Panc1 (cell line): ENCODE results near the gene ALPK3. TPM values are rescaled to one million over a fixed set of nuclear protein-coding genes. Genes with fewer than 3 reads are reported as not detected.

Experiments used
- ATAC-seq: fragments of 200-7000 bp; cut with Tn5 transposase; 2 replicates; pipeline ENCODE4 v1.9.1; 2020; ENCODE audit warnings: mild to moderate bottlenecking, moderate library complexity
- BruUV-seq: library from RNA; stranded (reverse); fragments of 400-500 nt; replicated peaks from 2 replicates; lab custom pipeline; 2021; lab: Mats Ljungman, UMichigan
- CTCF ChIA-PET: fragments of 300-600 bp; sonication (Branson Sonifier 250); formaldehyde crosslinking; loops from one replicate; lab custom pipeline; 2022; ENCODE audit warnings: antibody characterized with exemption; lab: Charles Lee
- POLR2A ChIA-PET: fragments of 300-600 bp; sonication (Branson Sonifier 250); formaldehyde crosslinking; loops from one replicate; lab custom pipeline; 2022; ENCODE audit warnings: antibody characterized with exemption; lab: Charles Lee
- DNase-seq: peaks from one replicate; pipeline ENCODE4 v3.0.0-alpha.2; 2010; ENCODE audit warnings: low read depth, low spot score
- H3K27ac ChIP-seq: 2 replicates; pipeline ENCODE4 v1.5.1; 2011; ENCODE audit warnings: mild to moderate bottlenecking, low read length, inconsistent platforms
- H3K27me3 ChIP-seq: fragments of 200-500 bp; sonication (Bioruptor generic); 2 replicates; pipeline ENCODE4 v1.6.0; 2014; ENCODE audit warnings: low read length, inconsistent platforms; ENCODE audit not compliant: control insufficient read depth, insufficient read depth
- H3K36me3 ChIP-seq: fragments of 200-500 bp; sonication (Bioruptor generic); 2 replicates; pipeline ENCODE4 v1.5.1; 2014; ENCODE audit warnings: inconsistent platforms, mild to moderate bottlenecking, low read length, moderate library complexity; ENCODE audit not compliant: control insufficient read depth, insufficient read depth
- H3K4me1 ChIP-seq: 2 replicates; pipeline ENCODE4 v1.5.1; 2011; ENCODE audit warnings: inconsistent platforms, mild to moderate bottlenecking, low read length, moderate library complexity; ENCODE audit not compliant: control insufficient read depth, insufficient read depth
- H3K4me3 ChIP-seq, 2 experiments: 2 replicates each; pipeline ENCODE4 v1.5.1; 2011 to 2012; ENCODE audit warnings: low read depth in 2 of 2, low read length in 2 of 2, mild to moderate bottlenecking in 2 of 2, inconsistent platforms in 1 of 2, moderate library complexity in 1 of 2
- H3K9me3 ChIP-seq: fragments of 200-500 bp; sonication (Bioruptor generic); 2 replicates; pipeline ENCODE4 v1.5.1; 2014; ENCODE audit warnings: low read depth, mild to moderate bottlenecking, inconsistent platforms, low read length, moderate library complexity; ENCODE audit not compliant: control insufficient read depth, insufficient read depth
- CTCF ChIP-seq: fragments of 450-650 bp; IDR thresholded peaks from 2 replicates; pipeline ENCODE4 v1.5.1; 2017; ENCODE audit warnings: mild to moderate bottlenecking
- POLR2AphosphoS5 ChIP-seq: IDR thresholded peaks from 2 replicates; pipeline ENCODE4 v1.6.1; 2012; ENCODE audit warnings: mild to moderate bottlenecking, low read depth, low read length, moderate library complexity
- REST ChIP-seq, 2 experiments: IDR thresholded peaks; 2 replicates each; pipeline ENCODE4 v1.6.1; 2011 to 2012; ENCODE audit warnings: low read depth in 2 of 2, control low read depth in 1 of 2, low read length in 1 of 2, mild to moderate bottlenecking in 1 of 2, moderate library complexity in 1 of 2; ENCODE audit not compliant: insufficient read depth in 1 of 2
- SIN3A ChIP-seq: IDR thresholded peaks from 2 replicates; pipeline ENCODE4 v1.6.1; 2012; ENCODE audit warnings: low read depth, mild to moderate bottlenecking, low read length, moderate library complexity, borderline replicate concordance; ENCODE audit not compliant: insufficient read depth
- TCF7L2 ChIP-seq: IDR thresholded peaks from 2 replicates; pipeline ENCODE4 v1.6.1; 2011; ENCODE audit warnings: mild to moderate bottlenecking, low read depth, low read length, inconsistent platforms
- in situ Hi-C: cut with HindIII; loops from 2 replicates; pipeline ENCODE4 v1.10.0; 2016; ENCODE audit warnings: low sequenced_read_pairs, low pct_unique_long_range_greater_than_20kb
- intact Hi-C: fragments of 100-400 bp; cut with micrococcal nuclease; formaldehyde crosslinking; loops from one replicate; pipeline ENCODE4 v1.10.0; 2022; ENCODE audit not compliant: unreplicated experiment
- total RNA-seq: library from RNA; stranded (reverse); gene quantifications from one replicate; pipeline ENCODE4 v1.2.1, GENCODE V29; 2021; ENCODE audit not compliant: unreplicated experiment

ALPK3 gene
- total RNA-seq, 1 experiment from 2014 or later: 1.0 TPM

GRCh38 chr15:84834969-84835368, 17.8 kb downstream of the ALPK3 start:
- CTCF ChIA-PET: no interaction called here
- ATAC-seq: no peak
- POLR2A ChIA-PET: no interaction called here

DNA sequence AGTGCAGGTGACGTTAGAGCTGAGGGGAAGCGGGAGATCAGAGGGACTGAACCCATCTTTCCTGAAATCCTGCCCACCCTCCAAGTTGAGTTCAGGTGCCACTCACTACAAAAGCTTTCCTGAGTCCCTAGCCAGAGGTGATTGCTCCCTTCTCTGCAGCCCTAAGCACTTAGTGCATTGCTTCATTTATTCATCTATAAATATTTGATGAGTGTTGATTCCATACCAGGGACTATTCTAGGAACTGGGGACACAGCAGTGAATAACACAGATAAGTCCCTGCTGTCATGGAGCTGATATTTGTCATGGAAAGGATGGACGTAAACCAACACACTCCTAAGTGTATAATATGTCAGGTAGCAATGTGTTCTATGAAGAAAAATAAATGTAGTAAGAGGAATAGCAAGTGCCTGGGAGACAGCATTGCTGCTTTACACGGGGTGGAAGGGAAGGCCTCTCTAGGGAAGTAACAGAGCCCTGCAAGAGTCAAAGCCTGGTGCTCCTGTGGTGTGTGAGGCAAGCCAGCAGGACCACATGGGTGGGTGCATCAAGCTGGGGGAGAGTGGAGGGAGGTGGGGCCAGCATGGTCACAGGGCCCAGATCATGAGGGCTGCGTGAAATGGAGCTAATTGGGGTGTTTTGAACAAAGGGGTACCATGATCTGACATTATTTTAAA, 18.6 kb downstream of the ALPK3 start:
- DNase-seq: no peak
- TF ChIP-seq CTCF (no peak), TCF7L2 (no peak), POLR2AphosphoS5 (no peak), REST (IDR thresholded peaks at IDR 0.05; ENCODE audit: insufficient read depth in 1 of 2, low read depth in 2 of 2, low read length in 1 of 2) (no peak), SIN3A (no peak)
- Histone ChIP-seq H3K9me3 (no peaks in the 10 kb centered on the region), H3K27ac (no peak overlapping the region), H3K27me3 (peaks cover 5% of the 10 kb centered on the region; the same call in 1 of the 2 replicates), H3K4me3 (no peak overlapping the region), H3K4me1 (no peaks in the 10 kb centered on the region), H3K36me3 (no peaks in the 10 kb centered on the region)
- POLR2A ChIA-PET: no interaction called here
- CTCF ChIA-PET: interaction anchor here (0.6 kb wide), 1 partner anchor 134 kb away, joined by 3 read pairs; no protein-coding TSS in a partner anchor
- ATAC-seq: no peak
- in situ Hi-C loops: no loop called here
- intact Hi-C loops: no loop called here
- no TSS peak for BruUV-seq

More at GRCh38 chr15:84834969-84835368, 17.8 kb downstream of the ALPK3 start:
- Histone ChIP-seq H3K27ac (no peak overlapping the region), H3K4me1 (no peaks in the 10 kb centered on the region), H3K9me3 (no peaks in the 10 kb centered on the region), H3K27me3 (peaks cover 5% of the 10 kb centered on the region; the same call in 1 of the 2 replicates), H3K4me3 (no peak overlapping the region), H3K36me3 (no peaks in the 10 kb centered on the region)
- in situ Hi-C loops: no loop called here
- TF ChIP-seq SIN3A (no peak), REST (IDR thresholded peaks at IDR 0.05; ENCODE audit: insufficient read depth in 1 of 2, low read depth in 2 of 2, low read length in 1 of 2) (no peak), POLR2AphosphoS5 (no peak), TCF7L2 (no peak), CTCF (no peak)
- intact Hi-C loops: no loop called here
- DNase-seq: no peak
- BruUV-seq: no TSS peak
